Loucy (cell line): ENCODE results near the gene KRTAP10-9.

ENCODE experiments used
- CTCF ChIP-seq: fragments of 200-600 bp; sonication (generic); conservative IDR thresholded peaks from 2 replicates; pipeline ENCODE4 v1.5.1; 2014; ENCODE audit warnings: mild to moderate bottlenecking, antibody characterized with exemption, low read length
- EZH2phosphoT487 ChIP-seq: fragments of 200-600 bp; IDR thresholded peaks from 2 replicates; pipeline ENCODE4 v1.6.1; 2018; ENCODE audit warnings: antibody characterized with exemption, mild to moderate bottlenecking, moderate library complexity, borderline replicate concordance

- TF ChIP-seq CTCF (no peak), EZH2phosphoT487 (no peak)
Measured at GRCh38 chr21:44617071-44617501, 9.8 kb upstream of the KRTAP10-9 start.
